B cell (primary cell): ENCODE results near the gene NHS. TPM values are rescaled to one million over a fixed set of nuclear protein-coding genes. Genes with fewer than 3 reads are reported as not detected.

Source experiments
- ATAC-seq: fragments of 200-7000 bp; cut with Tn5 transposase; one replicate; pipeline ENCODE4 v1.10.0; 2021; ENCODE audit warnings: low read depth, mild to moderate bottlenecking, moderate number of reproducible peaks, moderate library complexity
- CTCF ChIA-PET: fragments of 350-600 bp; sonication (Branson Sonifier 250); formaldehyde crosslinking; loops from one replicate; lab custom pipeline; 2021; ENCODE audit warnings: antibody characterized with exemption, inconsistent platforms; lab: Charles Lee
- POLR2A ChIA-PET: fragments of 350-600 bp; sonication (Branson Sonifier 250); formaldehyde crosslinking; loops from one replicate; lab custom pipeline; 2021; ENCODE audit warnings: antibody characterized with exemption; lab: Charles Lee
- DNase-seq: peaks from one replicate; pipeline ENCODE4 v3.0.0; 2013
- H2AFZ ChIP-seq: 2 replicates; pipeline ENCODE4 v1.6.1; 2012; ENCODE audit warnings: mild to moderate bottlenecking, low read depth, low read length; ENCODE audit not compliant: insufficient read depth, poor library complexity, severe bottlenecking
- H3K27ac ChIP-seq, 2 donors: 1 replicate in 1 of 2; 2 replicates in 1 of 2; pipeline ENCODE4 v1.5.1; 2012 to 2013; ENCODE audit warnings: low read length in 2 of 2, mild to moderate bottlenecking in 2 of 2, moderate library complexity in 1 of 2
- H3K27me3 ChIP-seq, 4 experiments: fragments of 200-600 bp in 1 of 4; sonication (generic) in 1 of 4; replicated peaks in 1 of 4; 1 replicate in 2 of 4; 2 replicates in 2 of 4; pipeline versions ENCODE4 v1.6.1 to v1.7.0; 2013 to 2016; ENCODE audit warnings: low read length in 3 of 4, mild to moderate bottlenecking in 2 of 4, mixed read lengths in 1 of 4, moderate library complexity in 1 of 4; ENCODE audit not compliant: insufficient read depth in 4 of 4, control insufficient read depth in 3 of 4; ENCODE audit errors: control extremely low read depth in 1 of 4
- H3K36me3 ChIP-seq, 2 experiments: replicated peaks in 1 of 2; 1 replicate in 1 of 2; 2 replicates in 1 of 2; pipeline versions ENCODE4 v1.6.1 to v1.7.1; 2013; ENCODE audit warnings: low read length in 1 of 2; ENCODE audit not compliant: insufficient read depth in 2 of 2, control insufficient read depth in 1 of 2; ENCODE audit errors: control extremely low read depth in 1 of 2, extremely low read depth in 1 of 2
- H3K4me1 ChIP-seq, 2 donors: fragments of 200-600 bp in 1 of 2; sonication (generic) in 1 of 2; 1 replicate in 1 of 2; 2 replicates in 1 of 2; pipeline versions ENCODE4 v1.5.1 to v1.6.1; 2013 to 2017; ENCODE audit warnings: low read length in 2 of 2; ENCODE audit not compliant: control insufficient read depth in 2 of 2, insufficient read depth in 2 of 2
- H3K4me2 ChIP-seq: replicated peaks from 2 replicates; pipeline ENCODE3; 2012; ENCODE audit warnings: mild to moderate bottlenecking, low read depth, low read length; ENCODE audit not compliant: poor library complexity, severe bottlenecking
- H3K4me3 ChIP-seq, 5 experiments: fragments of 200-600 bp in 1 of 5; sonication (generic) in 1 of 5; 1 replicate in 3 of 5; 2 replicates in 2 of 5; pipeline versions ENCODE4 v1.5.1 to v1.7.0; 2011 to 2016; ENCODE audit warnings: low read length in 4 of 5, mild to moderate bottlenecking in 4 of 5, low read depth in 2 of 5, control low read depth in 1 of 5, moderate library complexity in 1 of 5; ENCODE audit not compliant: insufficient read depth in 1 of 5; ENCODE audit errors: control extremely low read depth in 1 of 5, extremely low read depth in 1 of 5
- H3K79me2 ChIP-seq: fragments of 200-600 bp; sonication (generic); one replicate; pipeline ENCODE4 v1.6.0; 2016; ENCODE audit warnings: low read length; ENCODE audit not compliant: control insufficient read depth, insufficient read depth
- H3K9ac ChIP-seq: fragments of 200-600 bp; sonication (generic); 2 replicates; pipeline ENCODE4 v1.6.1; 2017; ENCODE audit warnings: mild to moderate bottlenecking, low read length, moderate library complexity
- H3K9me3 ChIP-seq, 3 donors: one replicate each; pipeline versions ENCODE4 v1.6.1 to v1.7.1; 2013; ENCODE audit warnings: low read length in 2 of 3; ENCODE audit not compliant: control insufficient read depth in 2 of 3, insufficient read depth in 1 of 3; ENCODE audit errors: control extremely low read depth in 1 of 3
- H4K20me1 ChIP-seq: 2 replicates; pipeline ENCODE4 v1.6.0; 2012; ENCODE audit warnings: mild to moderate bottlenecking, low read length; ENCODE audit not compliant: insufficient read depth, control insufficient read depth, poor library complexity, severe bottlenecking
- H3K27ac Mint-ChIP-seq: one replicate; pipeline ENCODE4 v1.8.0; 2021; ENCODE audit warnings: mixed read lengths
- H3K27me3 Mint-ChIP-seq: one replicate; pipeline ENCODE4 v1.8.0; 2021; ENCODE audit warnings: mixed read lengths
- H3K4me1 Mint-ChIP-seq: one replicate; pipeline ENCODE4 v1.8.0; 2021; ENCODE audit warnings: mixed read lengths
- H3K4me3 Mint-ChIP-seq: one replicate; pipeline ENCODE4 v1.8.0; 2021; ENCODE audit warnings: mixed read lengths
- H3K9me3 Mint-ChIP-seq: one replicate; pipeline ENCODE4 v1.8.0; 2022; ENCODE audit warnings: mixed read lengths; ENCODE audit not compliant: insufficient read depth
- EZH2 ChIP-seq: IDR thresholded peaks from 2 replicates; pipeline ENCODE4 v1.6.1; 2012; ENCODE audit warnings: borderline replicate concordance, low read depth, mild to moderate bottlenecking, moderate library complexity, low read length; ENCODE audit not compliant: insufficient read depth, poor library complexity, severe bottlenecking
- WGBS: methylation state at CpG from one replicate; pipeline ENCODE4 v1.1.5; 2013; ENCODE audit warnings: missing lambda C conversion rate; ENCODE audit not compliant: insufficient coverage; 5-methylcytosine and 5-hydroxymethylcytosine counted together
- intact Hi-C: fragments of 100-400 bp; cut with micrococcal nuclease; formaldehyde crosslinking; loops from one replicate; pipeline ENCODE4 v1.10.0; 2022
- polyA plus RNA-seq: library from polyadenylated mRNA; depleted of rRNA; stranded (reverse); fragments of >200 nt; gene quantifications from 2 replicates; pipeline ENCODE4 v1.2.3, GENCODE V29; 2012
- small RNA-seq: library from RNA; depleted of rRNA; stranded (forward); fragments of <200 nt; gene quantifications from one replicate; pipeline ENCODE3, GENCODE V24; 2012; ENCODE audit warnings: low replicate concordance, low read depth; ENCODE audit not compliant: insufficient read length
- total RNA-seq, 2 donors: library from RNA; stranded (reverse); fragments of 120-200 nt in 1 of 2; gene quantifications; 1 replicate in 1 of 2; 2 replicates in 1 of 2; pipeline versions ENCODE4 v1.2.3 to v1.2.4, GENCODE V29; 2013 to 2022
- TF ChIP-seq, protein P1 (sequence below): fragments of 200-600 bp; IDR thresholded peaks from one replicate; pipeline ENCODE4 v1.8.0; 2022; ENCODE audit warnings: antibody characterized with exemption, mild to moderate bottlenecking

The NHS gene
- total and polyA plus RNA-seq, 2 donors (not counting 1 experiment from before 2014, with no cell fraction given) = not detected

DNA sequence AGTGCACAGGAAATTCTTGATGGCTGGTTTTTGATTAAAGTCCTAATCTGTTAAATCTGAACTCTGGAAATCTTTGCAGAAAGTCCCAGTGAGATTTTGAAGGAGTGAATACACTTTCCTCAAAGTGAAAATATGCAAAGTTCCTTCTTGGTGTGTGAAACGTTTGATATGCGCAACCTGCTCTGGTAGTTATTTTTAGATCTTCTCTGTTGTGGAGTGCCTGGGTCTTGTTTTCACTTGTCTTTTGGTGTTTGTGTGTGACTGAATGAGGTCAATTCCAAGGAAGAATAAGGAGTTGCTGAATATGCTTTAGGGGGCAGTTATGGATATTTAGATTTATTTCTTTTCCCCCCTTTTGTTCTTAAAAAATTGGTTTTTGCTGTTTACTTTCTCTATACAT, 404.0 kb downstream of the NHS start:
- H4K20me1 ChIP-seq = no peaks in the 10 kb centered on the region
- Mint-ChIP-seq H3K27me3 (peaks cover 4% of the 10 kb centered on the region), H3K4me1 (no peaks in the 10 kb centered on the region), H3K27ac (no peak overlapping the region), H3K4me3 (no peak overlapping the region), H3K9me3 (no peaks in the 10 kb centered on the region)
- intact Hi-C loops = no loop called here
- DNase-seq (no peak), ATAC-seq (no peak)
- no peak for TF ChIP-seq EZH2
- TF ChIP-seq, protein P1, sequence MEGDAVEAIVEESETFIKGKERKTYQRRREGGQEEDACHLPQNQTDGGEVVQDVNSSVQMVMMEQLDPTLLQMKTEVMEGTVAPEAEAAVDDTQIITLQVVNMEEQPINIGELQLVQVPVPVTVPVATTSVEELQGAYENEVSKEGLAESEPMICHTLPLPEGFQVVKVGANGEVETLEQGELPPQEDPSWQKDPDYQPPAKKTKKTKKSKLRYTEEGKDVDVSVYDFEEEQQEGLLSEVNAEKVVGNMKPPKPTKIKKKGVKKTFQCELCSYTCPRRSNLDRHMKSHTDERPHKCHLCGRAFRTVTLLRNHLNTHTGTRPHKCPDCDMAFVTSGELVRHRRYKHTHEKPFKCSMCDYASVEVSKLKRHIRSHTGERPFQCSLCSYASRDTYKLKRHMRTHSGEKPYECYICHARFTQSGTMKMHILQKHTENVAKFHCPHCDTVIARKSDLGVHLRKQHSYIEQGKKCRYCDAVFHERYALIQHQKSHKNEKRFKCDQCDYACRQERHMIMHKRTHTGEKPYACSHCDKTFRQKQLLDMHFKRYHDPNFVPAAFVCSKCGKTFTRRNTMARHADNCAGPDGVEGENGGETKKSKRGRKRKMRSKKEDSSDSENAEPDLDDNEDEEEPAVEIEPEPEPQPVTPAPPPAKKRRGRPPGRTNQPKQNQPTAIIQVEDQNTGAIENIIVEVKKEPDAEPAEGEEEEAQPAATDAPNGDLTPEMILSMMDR = no peak
- no peak overlapping the region for H3K9ac ChIP-seq
- H3K79me2 ChIP-seq = no peaks in the 10 kb centered on the region
- H3K4me3 ChIP-seq = no peak overlapping the region
- H3K27ac ChIP-seq = no peak overlapping the region
- no peaks in the 10 kb centered on the region for H3K9me3 ChIP-seq
- H3K4me2 ChIP-seq = no peak overlapping the region
- no peaks in the 10 kb centered on the region for H3K36me3 ChIP-seq
- POLR2A ChIA-PET = no interaction called here
- CTCF ChIA-PET = no interaction called here
- no peaks in the 10 kb centered on the region for H3K27me3 ChIP-seq
- no peak overlapping the region for H2AFZ ChIP-seq
- no peaks in the 10 kb centered on the region for H3K4me1 ChIP-seq
- WGBS = 40% methylated on average over 1 of the region's 2 CpGs

GRCh38 chrX:17779434-17779833, 404.4 kb downstream of the NHS start:
- no CpG with 5 or more reads among the region's 4 CpGs for WGBS
- H3K4me3 ChIP-seq = no peak overlapping the region
- ChIA-PET POLR2A (no interaction called here), CTCF (no interaction called here)
- H3K79me2 ChIP-seq = no peaks in the 10 kb centered on the region
- H3K4me2 ChIP-seq = no peak overlapping the region
- H4K20me1 ChIP-seq = no peaks in the 10 kb centered on the region
- H2AFZ ChIP-seq = no peak overlapping the region
- H3K9me3 ChIP-seq = no peaks in the 10 kb centered on the region
- no peak overlapping the region for H3K27ac ChIP-seq
- no peaks in the 10 kb centered on the region for H3K27me3 ChIP-seq
- no peak for ATAC-seq
- H3K36me3 ChIP-seq = no peaks in the 10 kb centered on the region
- H3K27ac Mint-ChIP-seq = no peak overlapping the region
- H3K4me1 Mint-ChIP-seq = no peaks in the 10 kb centered on the region
- TF ChIP-seq, protein P1 = no peak
- no peak for TF ChIP-seq EZH2
- H3K27me3 Mint-ChIP-seq = peaks cover 4% of the 10 kb centered on the region
- no peaks in the 10 kb centered on the region for H3K9me3 Mint-ChIP-seq
- no peaks in the 10 kb centered on the region for H3K4me1 ChIP-seq
- H3K4me3 Mint-ChIP-seq = no peak overlapping the region
- no peak for DNase-seq
- H3K9ac ChIP-seq = no peak overlapping the region
- intact Hi-C loops = no loop called here

Small RNA genes within 50 kb of the gene (small RNA-seq; reads per million reads assigned to genes)
- not detected for gene MIR4768
- gene RF01210 = not detected
